Nephron progenitor cell (in vitro differentiated cells): ENCODE data around the gene AURKA.
"Not testable (repeated sequence)": the region's sequence is repeated elsewhere in the genome, so short reads cannot be mapped to it uniquely, and the experiment has no call there.

Source experiments
- DNase-seq: peaks from one replicate; pipeline ENCODE4 v3.0.0; 2021
- H3K27ac Mint-ChIP-seq: 2 replicates; pipeline ENCODE4 v1.8.0; 2021; ENCODE audit warnings: mild to moderate bottlenecking, moderate library complexity, mixed read lengths
- H3K27me3 Mint-ChIP-seq: 2 replicates; pipeline ENCODE4 v1.8.0; 2021; ENCODE audit warnings: mild to moderate bottlenecking, low read depth, mixed read lengths; ENCODE audit not compliant: poor library complexity
- H3K36me3 Mint-ChIP-seq: 2 replicates; pipeline ENCODE4 v1.8.0; 2021; ENCODE audit warnings: low read depth, mixed read lengths
- H3K4me1 Mint-ChIP-seq: 2 replicates; pipeline ENCODE4 v1.8.0; 2021; ENCODE audit warnings: mixed read lengths
- H3K4me3 Mint-ChIP-seq: 2 replicates; pipeline ENCODE4 v1.8.0; 2021; ENCODE audit warnings: mild to moderate bottlenecking, moderate library complexity, mixed read lengths
- H3K9me3 Mint-ChIP-seq: 2 replicates; pipeline ENCODE4 v1.8.0; 2021; ENCODE audit warnings: mild to moderate bottlenecking, moderate library complexity, mixed read lengths
- CTCF ChIP-seq: fragments of 200-600 bp; sonication (generic); IDR thresholded peaks from 2 replicates; pipeline ENCODE4 v1.5.0; 2021; ENCODE audit warnings: antibody characterized with exemption

Gene AURKA

GRCh38 chr20:56409521-56409920 lies 17.5 kb upstream of the AURKA start:
- Mint-ChIP-seq H3K4me3 (no peak overlapping the region), H3K27ac (no peak overlapping the region), H3K36me3 (peaks cover 54% of the 10 kb centered on the region), H3K27me3 (peaks cover 4% of the 10 kb centered on the region), H3K9me3 (no peaks in the 10 kb centered on the region), H3K4me1 (no peaks in the 10 kb centered on the region)
- TF ChIP-seq CTCF: no peak
- DNase-seq: no peak

GRCh38 chr20:56406910-56407309 lies 14.9 kb upstream of the AURKA start:
- no peak for TF ChIP-seq CTCF
- no peak overlapping the region for H3K27ac Mint-ChIP-seq
- H3K4me1 Mint-ChIP-seq: no peaks in the 10 kb centered on the region
- H3K4me3 Mint-ChIP-seq: no peak overlapping the region
- H3K27me3 Mint-ChIP-seq: no peaks in the 10 kb centered on the region
- no peak for DNase-seq
- no peaks in the 10 kb centered on the region for H3K9me3 Mint-ChIP-seq
- H3K36me3 Mint-ChIP-seq: peaks cover 62% of the 10 kb centered on the region

GRCh38 chr20:56405356-56405755 lies 13.3 kb upstream of the AURKA start:
- H3K27ac Mint-ChIP-seq, H3K4me1 Mint-ChIP-seq, H3K27me3 Mint-ChIP-seq, H3K9me3 Mint-ChIP-seq, DNase-seq, H3K4me3 Mint-ChIP-seq: not testable (repeated sequence)
- H3K36me3 Mint-ChIP-seq: peaks cover 77% of the 10 kb centered on the region

- Mint-ChIP-seq H3K4me1 (no peaks in the 10 kb centered on the region), H3K36me3 (peaks cover 89% of the 10 kb centered on the region), H3K27ac (no peak overlapping the region)
These were observed 11.4 kb upstream of the AURKA start for GRCh38 chr20:56403465-56403864.

GRCh38 chr20:56400001-56400640 lies 8.1 kb upstream of the AURKA start:
- H3K27me3 Mint-ChIP-seq: no peaks in the 10 kb centered on the region
- no peaks in the 10 kb centered on the region for H3K4me1 Mint-ChIP-seq
- no peaks in the 10 kb centered on the region for H3K9me3 Mint-ChIP-seq
- no peak overlapping the region for H3K4me3 Mint-ChIP-seq
- H3K27ac Mint-ChIP-seq: no peak overlapping the region
- peak; percentile 82 for TF ChIP-seq CTCF
- H3K36me3 Mint-ChIP-seq: peaks cover 90% of the 10 kb centered on the region
- DNase-seq: peak; percentile 54

More at GRCh38 chr20:56403465-56403864, 11.4 kb upstream of the AURKA start:
- H3K27me3 Mint-ChIP-seq: no peaks in the 10 kb centered on the region
- DNase-seq: no peak
- TF ChIP-seq CTCF: no peak
- H3K4me3 Mint-ChIP-seq: no peak overlapping the region
- no peaks in the 10 kb centered on the region for H3K9me3 Mint-ChIP-seq

GRCh38 chr20:56395166-56395565 lies 3.2 kb upstream of the AURKA start:
- DNase-seq: no peak
- H3K9me3 Mint-ChIP-seq: no peaks in the 10 kb centered on the region
- no peak for TF ChIP-seq CTCF
- no peak overlapping the region for H3K4me3 Mint-ChIP-seq
- no peak overlapping the region for H3K27ac Mint-ChIP-seq
- peaks cover 17% of the 10 kb centered on the region for H3K4me1 Mint-ChIP-seq
- H3K36me3 Mint-ChIP-seq: peaks cover 45% of the 10 kb centered on the region
- H3K27me3 Mint-ChIP-seq: no peaks in the 10 kb centered on the region
